Central memory CD4-positive, alpha-beta T cell (primary cell): ENCODE results near the gene FAR2.
"Not testable (repeated sequence)": the region's sequence is repeated elsewhere in the genome, so short reads cannot be mapped to it uniquely, and the experiment has no call there.

Experiments
- DNase-seq: peaks from one replicate; pipeline ENCODE4 v3.0.0; 2022

FAR2 gene

DNA sequence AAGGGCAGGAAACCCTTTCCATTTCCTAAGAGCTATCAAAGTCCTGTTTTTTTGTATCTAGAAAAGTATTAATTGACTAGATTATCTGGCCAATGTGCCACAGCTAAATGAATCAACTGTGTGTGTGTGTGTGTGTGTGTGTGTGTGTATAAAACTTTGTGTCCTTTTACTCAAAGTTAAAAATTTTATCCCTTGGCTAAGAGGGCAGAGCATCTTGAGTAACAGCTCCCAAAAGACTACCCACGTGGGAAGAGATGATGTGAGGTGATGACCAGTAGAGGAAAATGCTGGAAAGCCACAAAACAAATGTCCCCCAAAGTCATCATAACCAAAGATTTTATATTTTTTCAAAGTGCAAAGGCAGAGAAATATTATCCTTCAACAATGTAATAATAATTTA, 90.3 kb downstream of the FAR2 start:
- DNase-seq: no peak

DNA sequence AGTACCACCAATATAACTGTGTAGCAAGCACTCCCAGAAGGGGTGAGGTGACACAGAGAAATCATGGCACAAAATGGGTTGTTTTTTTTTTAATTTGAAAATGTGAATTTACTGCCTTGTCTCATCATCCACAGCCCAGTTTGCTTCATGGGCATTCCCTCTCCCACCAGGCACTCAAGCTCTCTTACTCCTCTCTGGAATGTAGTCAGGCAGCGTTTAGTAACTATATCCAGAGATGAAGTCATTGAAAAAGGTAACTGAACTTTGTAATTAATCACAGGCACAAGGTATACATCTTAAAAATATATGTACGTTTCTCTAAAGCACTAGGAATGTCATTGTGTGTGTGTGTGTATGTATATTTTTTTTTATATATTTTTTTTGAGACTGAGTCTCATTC, 91.4 kb downstream of the FAR2 start:
- DNase-seq: no peak

DNA sequence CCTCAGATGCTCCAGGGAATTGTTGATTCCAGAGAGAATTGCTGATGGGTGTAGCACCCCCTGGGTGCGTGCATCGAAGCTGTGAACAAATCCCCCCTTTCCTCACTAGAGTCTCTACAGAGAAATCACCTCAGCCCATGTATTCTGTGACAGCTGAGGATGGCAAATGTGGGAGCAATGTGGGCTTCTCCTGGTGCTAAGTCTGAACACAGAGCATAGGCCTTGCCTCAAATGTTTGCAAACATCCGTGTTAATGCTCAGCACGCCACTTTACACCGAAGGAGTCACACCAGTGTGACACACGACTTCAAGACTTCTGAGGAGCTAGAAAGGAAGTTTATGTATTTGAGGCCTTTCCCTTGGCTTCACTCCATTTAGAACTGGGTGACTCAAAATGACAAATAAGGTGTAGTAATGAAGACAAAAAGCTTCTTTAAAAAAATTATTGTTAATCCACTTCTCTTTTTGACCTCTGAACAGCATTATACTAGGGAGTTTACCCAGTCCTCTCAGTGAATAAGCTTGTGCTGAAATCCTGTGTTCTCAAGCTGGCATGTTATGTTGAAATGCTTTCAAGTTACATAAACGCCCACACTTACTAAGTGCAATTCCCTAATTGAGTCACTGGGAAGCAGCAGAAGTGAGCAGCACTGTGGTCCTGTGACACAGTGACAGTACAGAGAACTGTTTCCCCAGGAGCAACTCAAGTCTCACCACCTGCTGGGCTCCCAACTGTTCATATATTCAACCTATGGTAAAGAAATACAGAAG, 92.9 kb downstream of the FAR2 start:
- DNase-seq: no peak

DNA sequence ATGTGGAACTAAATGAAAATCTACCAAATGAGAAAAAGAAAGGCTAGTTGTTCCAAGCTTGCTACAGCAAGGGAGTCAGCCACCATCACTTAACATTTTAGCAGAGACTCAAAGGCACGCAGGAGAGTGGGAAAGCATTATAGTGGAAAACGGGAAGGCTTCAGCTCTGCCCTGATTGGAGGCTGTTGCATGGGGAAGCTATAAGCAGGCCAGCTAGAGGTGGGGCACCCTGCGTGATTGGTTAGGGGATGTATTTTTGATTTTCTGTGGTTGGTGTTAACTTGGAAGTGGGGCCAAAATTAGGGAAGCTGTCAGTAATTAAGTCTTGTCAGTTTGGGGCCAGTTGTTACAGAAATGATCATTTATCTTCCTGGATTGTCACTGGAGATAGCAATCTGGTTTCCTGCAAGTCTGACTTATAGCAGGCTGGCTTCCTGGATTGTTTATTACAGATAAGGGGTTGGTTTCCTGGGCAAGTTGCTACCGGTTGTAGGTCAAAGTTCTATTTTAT, 93.9 kb downstream of the FAR2 start:
- no peak for DNase-seq

DNA sequence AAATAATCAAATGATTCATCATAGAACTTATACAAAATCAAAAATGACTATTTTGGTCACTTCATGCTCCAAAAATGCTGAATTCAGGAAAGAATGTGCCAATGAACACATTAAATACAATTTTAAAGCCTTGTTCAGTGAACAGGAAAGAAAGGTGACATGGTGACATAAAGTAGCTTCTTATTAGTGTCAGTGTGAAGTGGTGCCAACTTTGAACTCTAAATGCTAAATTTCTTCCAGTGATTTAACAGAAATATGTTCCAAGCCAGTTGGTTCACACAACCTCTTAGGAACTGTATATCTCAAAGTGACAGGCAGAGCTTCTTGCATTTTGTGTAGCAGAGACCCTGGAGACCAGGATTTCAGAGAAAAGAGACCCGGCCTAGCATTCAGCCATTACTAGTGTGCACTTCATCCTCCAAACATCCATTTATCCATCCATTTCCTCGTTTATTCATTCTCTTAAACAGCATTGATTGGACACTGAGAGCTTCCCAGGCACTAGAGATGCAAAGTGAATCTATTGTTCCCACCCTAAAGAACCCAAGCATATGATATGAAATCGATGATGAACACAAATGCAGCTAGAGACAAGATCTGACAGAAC, 95.2 kb downstream of the FAR2 start:
- no peak for DNase-seq

DNA sequence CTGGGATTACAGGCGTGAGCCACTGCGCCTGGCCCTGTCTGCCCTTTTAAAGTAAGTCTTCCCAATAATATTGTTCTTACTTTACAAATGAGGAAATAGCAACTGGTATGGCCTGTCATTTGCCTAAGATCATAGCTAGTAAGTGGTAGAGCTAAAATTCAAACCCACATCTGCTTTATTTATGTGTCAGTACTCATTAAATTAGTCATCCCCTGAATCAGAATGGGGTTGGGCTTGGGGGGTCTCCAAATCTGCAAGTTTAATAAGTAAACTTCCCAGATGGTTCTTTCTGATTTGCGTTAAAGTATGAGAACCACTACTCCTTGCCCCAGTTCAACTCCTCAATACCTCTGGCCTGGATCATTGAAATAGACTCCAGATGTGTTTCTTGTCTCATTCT, 96.2 kb downstream of the FAR2 start:
- no peak for DNase-seq

DNA sequence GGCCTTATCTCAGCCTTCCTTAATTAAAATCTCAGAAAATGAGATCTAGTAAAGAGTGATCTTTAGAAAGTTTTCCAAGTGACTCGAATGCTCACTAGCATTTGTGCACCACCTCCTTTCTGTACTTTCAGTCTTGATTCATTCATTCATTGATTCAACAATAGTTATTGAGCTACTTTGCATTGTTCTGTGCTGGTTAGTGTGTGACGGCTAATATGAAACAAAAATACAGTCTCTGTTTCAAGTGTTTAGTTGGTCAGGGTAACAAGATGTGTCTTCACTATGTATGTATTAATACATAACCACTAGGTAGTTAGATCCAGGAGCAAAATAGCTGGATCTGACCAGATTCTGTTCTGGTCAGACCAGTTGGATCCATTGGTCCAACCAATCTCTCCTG, 100.9 kb downstream of the FAR2 start:
- no peak for DNase-seq

DNA sequence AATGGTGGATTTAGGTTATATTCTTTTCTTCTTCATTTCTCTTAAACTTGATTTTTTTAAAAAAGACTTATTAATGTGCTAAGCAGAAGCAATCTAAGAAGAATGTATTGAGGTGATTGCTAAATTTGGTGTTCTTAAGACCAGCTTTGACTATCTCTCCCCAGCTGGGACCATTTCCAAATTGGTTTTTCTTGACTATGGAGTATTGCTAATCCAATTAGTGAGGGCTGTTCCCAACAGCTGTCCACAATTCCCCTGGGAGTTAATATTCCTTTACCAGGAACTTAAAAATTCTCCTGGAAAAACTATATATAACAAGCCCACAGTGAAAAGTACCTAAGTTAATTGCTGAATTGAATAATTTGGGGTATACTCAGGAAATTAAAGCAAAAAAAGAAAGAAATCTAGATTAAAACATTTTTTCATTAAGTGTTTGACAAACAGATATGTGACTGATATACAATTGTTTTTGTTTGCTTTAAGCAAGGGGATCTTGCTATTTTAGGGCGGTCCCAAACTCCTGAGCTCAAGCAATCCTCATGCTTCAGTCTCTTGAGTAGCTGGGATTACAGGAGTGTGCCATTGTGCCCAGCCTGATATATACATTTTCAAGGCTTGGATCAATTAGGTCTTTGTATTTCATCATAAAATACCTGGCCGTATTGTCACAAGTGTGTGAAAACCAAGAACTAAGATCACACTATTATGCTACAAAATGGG, 105.0 kb downstream of the FAR2 start:
- DNase-seq: no peak

DNA sequence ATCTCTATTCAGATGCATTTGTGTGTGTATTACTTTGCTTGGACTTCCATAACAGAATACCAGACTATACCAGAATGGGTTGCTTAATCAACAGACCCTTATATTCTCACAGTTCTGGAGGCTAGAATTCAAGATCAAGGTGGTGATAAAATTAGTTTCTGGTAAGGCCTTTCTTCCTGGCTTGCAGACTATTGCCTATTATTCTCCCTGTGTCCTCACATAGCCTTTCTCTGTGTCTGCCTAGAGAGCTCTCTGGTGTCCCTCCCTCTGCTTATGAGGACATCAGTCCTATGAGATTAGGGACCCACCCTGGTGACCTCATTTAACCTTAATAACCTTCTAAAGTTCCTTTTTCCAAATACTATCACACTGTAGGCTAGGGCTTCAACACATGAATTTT, 106.0 kb downstream of the FAR2 start:
- no peak for DNase-seq

DNA sequence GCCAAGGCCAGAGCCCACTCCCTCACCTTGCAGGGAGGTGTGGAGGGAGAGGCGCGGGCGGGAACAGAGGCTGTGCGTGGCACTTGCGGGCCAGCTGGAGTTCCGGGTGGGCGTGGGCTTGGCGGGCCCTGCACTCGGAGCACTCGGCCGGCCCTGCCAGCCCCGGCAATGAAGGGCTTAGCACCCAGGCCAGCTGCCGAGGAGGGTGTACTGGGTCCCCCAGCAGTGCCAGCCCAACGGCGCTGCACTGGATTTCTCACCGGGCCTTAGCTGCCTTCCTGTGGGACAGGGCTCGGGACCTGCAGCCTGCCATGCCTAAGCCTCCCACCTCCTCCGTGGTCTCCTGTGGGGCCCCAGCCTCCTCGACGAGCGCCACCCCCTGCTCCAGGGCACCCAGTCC, 107.5 kb downstream of the FAR2 start:
- no peak for DNase-seq

DNA sequence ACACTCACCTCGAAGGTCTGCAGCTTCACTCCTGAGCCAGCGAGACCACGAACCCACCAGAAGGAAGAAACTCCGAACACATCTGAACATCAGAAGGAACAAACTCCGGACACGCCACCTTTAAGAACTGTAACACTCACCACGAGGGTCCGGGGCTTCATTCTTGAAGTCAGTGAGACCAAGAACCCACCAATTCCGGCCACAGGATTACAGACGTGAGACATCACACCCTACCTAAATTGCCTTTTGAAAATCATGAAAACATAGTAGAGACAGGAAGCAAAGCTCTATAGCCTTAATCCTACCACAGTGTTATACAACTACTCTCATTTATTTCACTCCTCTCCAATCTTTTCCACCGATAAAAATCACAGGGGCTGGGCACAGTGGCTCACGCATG, 108.6 kb downstream of the FAR2 start:
- DNase-seq: not testable (repeated sequence)

DNA sequence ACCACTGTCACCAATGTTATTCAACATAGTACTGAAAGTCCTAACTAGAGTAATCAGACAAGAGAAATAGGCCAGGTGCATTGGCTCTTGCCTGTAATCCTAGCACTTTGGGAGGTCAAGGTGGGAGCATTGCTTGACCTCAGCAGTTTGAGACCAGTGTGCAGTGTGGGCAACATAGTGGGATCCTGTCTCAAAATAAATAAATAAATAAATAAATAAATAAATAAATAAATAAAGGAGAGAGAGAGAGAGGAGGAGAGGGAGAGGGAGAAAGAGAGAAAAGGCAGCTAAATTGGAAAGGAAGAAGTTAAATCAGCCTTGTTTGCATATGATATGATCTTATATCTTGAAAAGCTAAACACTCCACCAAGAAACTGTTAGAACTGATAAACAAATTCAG, 115.3 kb downstream of the FAR2 start:
- no peak for DNase-seq

DNA sequence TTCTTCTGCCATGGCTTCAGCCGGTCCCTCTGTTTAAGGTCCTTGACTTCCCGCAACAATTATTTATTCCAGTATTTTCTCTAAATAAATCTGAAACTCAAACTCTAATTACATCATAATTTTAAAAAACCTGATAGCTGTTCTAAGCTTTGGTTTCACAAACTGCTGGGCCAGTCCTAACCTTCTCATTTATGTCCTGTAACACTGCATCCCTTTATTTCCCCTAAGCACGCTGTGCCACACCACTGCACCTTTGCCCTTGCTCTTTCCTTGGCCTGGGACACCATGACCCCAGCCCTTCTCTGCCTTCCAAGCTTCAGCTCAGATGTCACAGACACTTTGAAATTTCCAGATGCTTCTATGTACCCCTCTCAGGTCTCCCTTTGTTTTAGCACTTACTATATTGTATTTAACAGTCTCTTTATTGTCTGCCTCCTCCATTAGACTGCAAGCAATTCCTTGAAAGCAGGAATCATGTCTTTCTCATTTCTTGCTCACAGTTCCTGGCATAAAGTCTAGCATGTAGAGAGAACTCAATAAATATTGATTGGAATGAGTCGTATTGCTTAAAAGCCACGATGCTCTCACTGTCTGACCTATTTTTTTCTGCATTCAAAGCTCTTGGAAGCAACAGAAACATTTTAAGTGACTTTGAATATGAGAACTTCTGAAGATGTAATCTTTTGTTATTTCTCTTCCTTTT, 120.8 kb downstream of the FAR2 start:
- DNase-seq: no peak

DNA sequence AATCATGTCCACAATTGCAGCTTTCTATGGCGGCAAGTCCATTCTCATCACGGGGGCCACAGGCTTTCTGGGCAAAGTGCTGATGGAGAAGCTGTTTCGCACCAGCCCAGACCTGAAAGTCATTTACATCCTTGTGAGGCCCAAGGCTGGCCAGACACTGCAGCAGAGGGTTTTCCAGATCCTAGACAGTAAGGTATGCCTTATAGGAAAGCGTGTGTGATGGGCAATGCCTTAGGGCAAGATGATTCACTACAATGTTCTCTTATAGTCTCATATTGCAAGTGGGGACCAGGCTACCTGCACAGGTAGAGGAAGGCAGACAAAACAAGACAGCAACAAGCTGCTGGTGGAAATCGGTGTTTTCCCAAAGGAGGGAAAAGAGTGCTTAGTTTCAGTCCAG, 121.4 kb downstream of the FAR2 start:
- DNase-seq: no peak

DNA sequence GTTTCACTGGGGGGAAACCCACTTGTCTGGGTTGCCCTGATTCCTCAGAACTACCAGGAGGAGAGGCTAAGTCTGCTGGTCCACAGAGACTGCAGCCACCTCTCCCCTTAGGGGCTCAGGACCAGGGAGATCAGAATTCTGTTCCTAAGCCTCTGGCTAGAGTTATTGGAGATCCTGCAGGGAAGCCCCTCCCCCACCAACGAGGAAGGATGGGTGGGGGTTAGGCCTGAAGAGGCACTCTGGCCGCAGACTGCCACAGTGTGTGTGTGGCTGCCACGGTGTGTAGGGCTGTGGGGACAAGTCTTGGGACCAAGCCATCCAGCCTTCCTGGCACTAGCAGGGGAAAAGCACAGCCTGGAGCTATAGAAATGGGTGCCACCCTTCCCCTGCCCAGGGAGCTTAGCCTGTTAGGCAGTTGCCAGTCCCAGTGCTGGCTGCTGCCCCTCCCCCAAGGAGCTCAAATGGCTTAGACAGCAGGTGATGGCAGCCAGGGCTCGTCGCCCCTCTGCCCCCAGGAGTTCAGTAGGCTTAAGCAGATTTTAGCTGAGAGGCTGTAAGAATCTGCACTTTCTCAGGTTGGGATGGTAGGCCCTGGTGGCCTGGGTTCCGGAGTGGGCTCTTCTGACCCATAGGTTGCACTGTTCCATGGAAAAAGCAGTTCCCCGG, 124.2 kb downstream of the FAR2 start:
- DNase-seq: no peak

DNA sequence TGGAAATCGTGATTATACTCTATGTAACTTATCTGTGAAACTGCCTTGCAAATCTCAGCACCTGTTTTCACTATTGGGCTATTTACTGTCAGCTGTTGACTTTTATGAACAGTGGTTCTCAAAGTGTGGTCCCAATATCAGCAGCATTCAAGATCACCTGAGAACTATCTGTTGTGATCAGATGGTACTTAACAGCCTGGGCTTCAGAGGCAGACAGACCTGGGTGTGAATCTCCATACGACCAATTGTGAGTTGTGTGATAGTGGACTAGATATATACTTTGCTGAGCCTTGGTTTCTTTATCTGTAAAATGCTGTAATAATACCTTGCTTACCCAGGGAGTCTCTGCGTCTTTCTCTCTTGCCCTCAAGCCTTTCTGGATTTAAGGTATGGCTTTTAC, 126.8 kb downstream of the FAR2 start:
- DNase-seq: no peak

DNA sequence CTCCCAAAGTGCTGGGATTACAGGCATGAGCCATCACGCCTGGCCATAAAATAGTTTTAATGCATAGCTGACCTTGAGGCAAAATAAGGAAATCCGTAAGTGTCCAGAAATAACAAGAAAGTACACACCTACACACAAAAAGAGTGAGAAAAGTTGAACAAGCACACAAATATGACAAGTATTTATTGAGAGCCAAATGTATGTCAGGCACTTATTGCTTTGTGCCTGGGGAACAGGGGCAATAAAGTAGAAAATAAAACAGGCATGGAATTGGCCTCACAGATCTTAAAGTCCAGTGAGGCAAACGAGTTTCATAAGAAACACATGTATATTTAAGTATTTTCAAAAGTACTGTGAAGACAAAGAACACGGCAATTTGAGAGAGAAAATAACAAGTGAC, 128.2 kb downstream of the FAR2 start:
- no peak for DNase-seq

DNA sequence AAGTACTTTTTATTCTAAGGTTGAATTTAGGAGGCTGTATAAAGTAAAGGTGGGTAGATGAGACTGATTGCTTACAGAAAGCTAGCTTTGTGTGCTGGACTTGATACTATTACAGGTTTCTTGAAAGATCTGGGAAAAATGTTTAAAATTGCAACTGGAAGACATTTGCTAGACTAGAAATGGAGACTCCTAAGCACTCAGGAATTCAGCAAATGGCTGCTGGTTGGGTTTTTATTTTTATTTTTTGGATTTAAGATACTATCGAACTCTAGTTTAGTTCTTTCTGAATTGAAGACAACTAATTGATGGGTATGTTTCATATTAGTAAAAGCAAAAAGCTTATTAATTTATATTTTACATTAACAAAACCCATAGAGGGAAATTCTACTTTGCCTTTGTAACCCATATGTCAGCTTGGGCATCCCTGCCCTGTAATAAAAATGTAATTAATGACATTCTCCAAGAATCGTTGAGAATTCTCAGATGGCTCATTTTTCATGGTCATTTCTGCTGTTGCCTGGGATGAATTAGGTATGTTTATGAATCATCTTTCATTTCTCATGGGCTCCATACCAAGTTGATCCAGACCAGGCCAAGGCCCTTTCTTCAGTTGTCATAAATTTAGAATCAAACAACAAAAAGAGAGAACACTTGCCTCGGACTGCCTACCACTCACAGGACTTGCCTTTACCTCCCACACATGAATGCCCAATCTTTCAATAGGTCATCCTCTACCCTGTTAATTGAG, 129.8 kb downstream of the FAR2 start:
- DNase-seq: no peak

DNA sequence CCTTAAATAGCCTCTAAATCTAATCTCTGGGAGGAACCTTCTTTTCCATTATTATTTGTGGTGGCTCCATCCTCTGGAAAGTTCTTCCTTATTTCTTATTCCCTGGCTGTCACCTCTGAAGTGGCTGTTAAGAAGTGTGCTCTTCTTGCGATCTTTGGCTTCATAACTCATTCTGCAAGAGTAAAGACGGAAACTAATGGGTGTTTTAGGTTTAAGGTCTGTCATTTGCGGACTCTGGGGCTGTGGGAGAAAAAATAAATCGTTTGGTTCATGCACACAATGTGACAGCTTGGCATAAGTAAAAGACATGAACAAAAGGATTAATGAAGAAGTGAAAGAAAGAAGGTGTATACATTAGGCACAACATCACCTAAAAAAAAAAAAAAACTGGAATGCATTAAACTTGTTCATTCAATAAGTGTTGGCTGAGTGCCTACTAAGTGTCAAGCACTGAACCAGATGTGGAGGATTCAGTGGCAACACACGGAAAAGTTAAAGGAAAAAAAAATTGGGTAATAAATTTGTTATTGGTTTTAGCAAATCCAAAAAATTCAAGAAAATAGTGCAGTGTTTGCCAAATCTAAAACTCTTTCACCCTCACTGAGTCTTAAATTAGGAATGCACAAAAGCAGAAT, 132.4 kb downstream of the FAR2 start:
- DNase-seq: no peak

DNA sequence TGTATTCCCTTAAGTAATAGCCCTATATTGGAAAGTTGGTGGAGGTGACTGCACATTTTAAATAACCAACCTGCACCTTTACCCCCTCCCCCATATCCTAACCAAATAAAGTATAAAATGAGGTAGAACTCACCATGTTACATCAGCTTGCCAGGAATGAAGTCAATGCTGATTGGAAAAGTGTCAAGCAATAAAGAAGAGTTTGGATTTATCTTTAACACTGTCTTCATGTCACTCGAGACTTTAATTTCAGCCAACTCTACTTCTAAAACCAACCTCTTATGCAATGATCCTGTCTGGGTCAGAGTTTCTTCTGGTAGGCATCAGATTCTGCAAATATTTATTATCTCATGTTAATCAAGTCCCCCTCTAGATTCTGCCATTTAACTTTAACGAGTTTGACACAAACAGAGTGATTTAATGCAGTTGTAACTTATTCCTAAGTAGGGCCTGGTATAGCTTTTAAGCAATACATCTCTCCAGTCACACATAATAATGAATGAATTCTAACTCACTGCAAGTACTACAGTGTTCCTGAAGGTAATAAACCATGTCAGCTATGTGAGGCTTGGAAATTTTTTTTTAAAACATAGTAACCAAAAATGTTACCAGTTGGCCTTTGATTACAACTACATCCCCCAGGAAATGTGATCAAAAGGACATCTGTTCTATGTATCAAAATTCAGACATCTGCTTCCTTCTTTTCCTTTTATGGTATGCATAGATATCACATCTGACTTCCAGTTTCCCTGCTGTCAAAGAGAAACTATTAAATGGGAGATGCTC, 133.1 kb downstream of the FAR2 start:
- DNase-seq: no peak
